MM.1S (cell line): ENCODE results near the gene RASGEF1B.

ENCODE experiments used
- EZH2 ChIP-seq: fragments of 300-600 bp; sonication (generic); optimal IDR thresholded peaks from 2 replicates; pipeline ENCODE3; 2017; ENCODE audit warnings: low read depth, mild to moderate bottlenecking, antibody characterized with exemption, low read length, mixed read lengths
- TF ChIP-seq, protein P1 (sequence below): fragments of 300-600 bp; sonication (generic); IDR thresholded peaks from 2 replicates; pipeline ENCODE4 v1.5.1; 2016; ENCODE audit warnings: antibody characterized with exemption, low read length, mixed read lengths

DNA sequence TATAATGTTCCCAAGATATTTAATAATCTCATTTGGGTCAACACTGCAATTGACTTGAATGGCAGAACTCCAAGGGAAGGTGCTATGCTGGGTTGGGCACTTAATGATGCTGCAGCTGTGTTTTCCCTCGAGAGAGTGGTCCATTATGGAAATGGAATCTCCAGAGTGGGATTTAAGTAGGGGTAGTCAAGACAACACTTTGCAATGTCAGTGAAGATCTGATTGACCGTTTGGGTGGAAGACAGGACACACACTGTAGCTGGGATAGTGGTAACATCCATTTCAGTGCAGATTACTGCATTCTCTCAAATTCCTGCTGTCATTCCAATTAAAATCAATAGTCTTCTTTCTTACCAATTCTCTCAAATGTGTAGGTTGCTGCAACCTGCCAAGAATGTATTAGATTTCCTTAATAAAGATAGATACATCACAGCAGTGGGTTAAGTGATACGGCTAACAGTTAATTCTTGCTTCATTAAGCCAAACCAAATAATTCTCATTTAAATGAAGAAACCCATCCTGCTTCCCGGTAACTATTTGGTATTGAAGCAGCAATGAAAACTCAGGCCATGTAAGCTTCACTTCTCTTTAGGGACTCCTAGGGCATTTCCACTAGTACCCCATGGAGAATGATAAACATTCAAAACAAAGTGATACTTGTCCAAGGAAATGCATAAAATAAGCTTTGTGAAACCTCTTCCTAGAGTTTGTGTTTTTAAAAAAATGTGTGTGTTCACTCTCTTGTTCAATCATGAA is 40.5 kb upstream of the RASGEF1B start:
- TF ChIP-seq, protein P1, sequence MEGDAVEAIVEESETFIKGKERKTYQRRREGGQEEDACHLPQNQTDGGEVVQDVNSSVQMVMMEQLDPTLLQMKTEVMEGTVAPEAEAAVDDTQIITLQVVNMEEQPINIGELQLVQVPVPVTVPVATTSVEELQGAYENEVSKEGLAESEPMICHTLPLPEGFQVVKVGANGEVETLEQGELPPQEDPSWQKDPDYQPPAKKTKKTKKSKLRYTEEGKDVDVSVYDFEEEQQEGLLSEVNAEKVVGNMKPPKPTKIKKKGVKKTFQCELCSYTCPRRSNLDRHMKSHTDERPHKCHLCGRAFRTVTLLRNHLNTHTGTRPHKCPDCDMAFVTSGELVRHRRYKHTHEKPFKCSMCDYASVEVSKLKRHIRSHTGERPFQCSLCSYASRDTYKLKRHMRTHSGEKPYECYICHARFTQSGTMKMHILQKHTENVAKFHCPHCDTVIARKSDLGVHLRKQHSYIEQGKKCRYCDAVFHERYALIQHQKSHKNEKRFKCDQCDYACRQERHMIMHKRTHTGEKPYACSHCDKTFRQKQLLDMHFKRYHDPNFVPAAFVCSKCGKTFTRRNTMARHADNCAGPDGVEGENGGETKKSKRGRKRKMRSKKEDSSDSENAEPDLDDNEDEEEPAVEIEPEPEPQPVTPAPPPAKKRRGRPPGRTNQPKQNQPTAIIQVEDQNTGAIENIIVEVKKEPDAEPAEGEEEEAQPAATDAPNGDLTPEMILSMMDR = no peak
- TF ChIP-seq EZH2 = no peak
